Stomach smooth muscle (tissue), 2 donors: ENCODE results near the gene FAM13C.
A peak's percentile ranks its signal among the peaks of the same experiment; 100 is the strongest.

Experiments used
- H3K27ac ChIP-seq: one replicate; pipeline ENCODE4 v1.7.0; 2013; ENCODE audit warnings: mild to moderate bottlenecking, low read length, inconsistent platforms
- H3K27me3 ChIP-seq, 2 donors: one replicate each; pipeline ENCODE4 v1.7.0; 2013; ENCODE audit warnings: low read length in 2 of 2; ENCODE audit not compliant: insufficient read depth in 2 of 2, control insufficient read depth in 1 of 2
- H3K36me3 ChIP-seq, 2 donors: one replicate each; pipeline ENCODE4 v1.7.0; 2013; ENCODE audit warnings: low read length in 2 of 2; ENCODE audit not compliant: control insufficient read depth in 2 of 2, insufficient read depth in 2 of 2
- H3K4me1 ChIP-seq: one replicate; pipeline ENCODE4 v1.7.0; 2013; ENCODE audit warnings: low read length; ENCODE audit not compliant: control insufficient read depth, insufficient read depth
- H3K4me3 ChIP-seq, 2 donors: one replicate each; pipeline ENCODE4 v1.7.0; 2013; ENCODE audit warnings: low read length in 2 of 2
- H3K9ac ChIP-seq, 2 donors: one replicate each; pipeline ENCODE4 v1.7.0; 2013; ENCODE audit warnings: low read length in 2 of 2, mild to moderate bottlenecking in 1 of 2
- H3K9me3 ChIP-seq, 2 donors: one replicate each; pipeline ENCODE4 v1.7.0; 2013; ENCODE audit warnings: low read length in 2 of 2; ENCODE audit not compliant: control insufficient read depth in 2 of 2
- donor health status: healthy.
- donor health status: Pancreatic carcinoma.

Gene FAM13C

DNA sequence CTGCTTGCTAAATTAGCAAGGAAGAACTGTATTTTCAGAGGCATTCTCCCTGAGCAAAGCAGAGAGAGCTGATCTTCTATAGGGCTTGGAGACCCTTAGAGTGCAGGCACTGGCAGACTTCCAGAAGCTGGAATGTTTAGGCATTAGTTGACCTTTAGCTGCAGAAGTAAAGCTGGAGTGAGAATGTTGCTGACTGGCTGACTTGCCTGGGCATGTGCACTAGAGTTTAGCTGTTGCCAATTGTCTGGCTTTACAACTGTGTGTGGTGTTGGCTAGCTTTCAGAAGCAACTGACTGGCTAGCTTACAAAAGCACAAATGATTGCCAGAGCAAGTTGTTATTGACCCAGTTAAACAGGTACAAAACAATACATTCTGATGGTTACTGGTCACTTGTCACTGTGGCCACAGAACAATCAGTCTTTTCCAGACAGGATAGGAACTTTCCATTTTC lies 25.1 kb downstream of the FAM13C start:
- Histone ChIP-seq H3K4me1 (peaks cover 21% of the 10 kb centered on the region), H3K27me3 (no peaks in the 10 kb centered on the region), H3K4me3 (no peak overlapping the region), H3K27ac (peak overlapping the region; percentile 50), H3K36me3 (peaks cover 0 to 4% of the 10 kb centered on the region in 2 donors), H3K9ac (no peak overlapping the region), H3K9me3 (no peaks in the 10 kb centered on the region)

DNA sequence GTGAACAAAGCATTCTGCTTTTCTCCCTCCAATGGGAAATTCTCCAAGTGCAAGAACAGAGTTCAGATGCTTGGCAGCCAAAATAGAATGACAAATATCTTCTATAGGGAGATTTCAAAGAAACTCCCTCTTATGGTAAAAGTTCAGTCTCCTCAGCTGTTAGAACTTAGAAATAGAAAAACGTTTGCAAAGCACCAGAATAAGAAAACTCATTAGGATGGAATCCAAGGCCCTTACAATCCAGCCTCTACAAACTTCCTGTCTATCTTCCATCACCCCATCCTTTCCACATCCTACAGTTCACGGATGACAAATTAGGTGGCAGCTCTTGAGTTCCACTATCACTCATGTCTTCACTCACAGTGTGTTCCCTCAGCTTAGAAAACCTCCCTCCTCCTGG lies 25.7 kb downstream of the FAM13C start:
- Histone ChIP-seq H3K27ac (peak overlapping the region; percentile 50), H3K4me3 (no peak overlapping the region), H3K27me3 (no peaks in the 10 kb centered on the region), H3K36me3 (peaks cover 0 to 2% of the 10 kb centered on the region in 2 donors), H3K9ac (no peak overlapping the region), H3K4me1 (peaks cover 21% of the 10 kb centered on the region), H3K9me3 (no peaks in the 10 kb centered on the region)

- Histone ChIP-seq H3K4me3 (no peak overlapping the region), H3K4me1 (peaks cover 27% of the 10 kb centered on the region), H3K9ac (no peak overlapping the region), H3K9me3 (no peaks in the 10 kb centered on the region), H3K36me3 (no peaks in the 10 kb centered on the region), H3K27me3 (no peaks in the 10 kb centered on the region), H3K27ac (no peak overlapping the region)
Measured at GRCh38 chr10:59335497-59335896, 26.9 kb downstream of the FAM13C start.

GRCh38 chr10:59333701-59334100 lies 28.6 kb downstream of the FAM13C start:
- no peak overlapping the region for H3K27ac ChIP-seq

DNA sequence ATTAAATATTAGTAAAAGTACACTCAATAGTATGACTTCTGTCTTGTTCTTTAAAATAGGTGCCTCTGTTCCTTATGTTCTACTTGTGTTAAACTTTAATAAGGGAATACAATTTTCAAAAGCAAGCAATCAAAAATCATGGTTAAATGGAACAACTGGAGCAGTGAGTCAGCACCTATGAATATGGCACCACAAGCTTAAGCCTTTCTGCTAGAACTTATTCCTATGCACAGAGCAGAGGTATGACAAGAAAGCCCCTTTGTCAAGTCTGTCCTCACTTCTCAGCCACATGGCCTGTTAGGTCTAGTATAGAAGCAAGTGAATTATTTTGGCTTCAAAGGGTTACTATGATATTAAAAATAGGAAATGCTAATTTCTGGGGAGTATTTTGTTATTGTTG lies 29.8 kb downstream of the FAM13C start:
- Histone ChIP-seq H3K4me3 (no peak overlapping the region), H3K27me3 (no peaks in the 10 kb centered on the region), H3K9me3 (no peaks in the 10 kb centered on the region), H3K27ac (no peak overlapping the region), H3K4me1 (peaks cover 16% of the 10 kb centered on the region), H3K9ac (no peak overlapping the region), H3K36me3 (no peaks in the 10 kb centered on the region)

More at GRCh38 chr10:59333701-59334100, 28.6 kb downstream of the FAM13C start:
- no peak overlapping the region for H3K9ac ChIP-seq
- no peaks in the 10 kb centered on the region for H3K9me3 ChIP-seq
- H3K4me3 ChIP-seq: no peak overlapping the region
- H3K4me1 ChIP-seq: peaks cover 24% of the 10 kb centered on the region
- no peaks in the 10 kb centered on the region for H3K36me3 ChIP-seq
- H3K27me3 ChIP-seq: no peaks in the 10 kb centered on the region

DNA sequence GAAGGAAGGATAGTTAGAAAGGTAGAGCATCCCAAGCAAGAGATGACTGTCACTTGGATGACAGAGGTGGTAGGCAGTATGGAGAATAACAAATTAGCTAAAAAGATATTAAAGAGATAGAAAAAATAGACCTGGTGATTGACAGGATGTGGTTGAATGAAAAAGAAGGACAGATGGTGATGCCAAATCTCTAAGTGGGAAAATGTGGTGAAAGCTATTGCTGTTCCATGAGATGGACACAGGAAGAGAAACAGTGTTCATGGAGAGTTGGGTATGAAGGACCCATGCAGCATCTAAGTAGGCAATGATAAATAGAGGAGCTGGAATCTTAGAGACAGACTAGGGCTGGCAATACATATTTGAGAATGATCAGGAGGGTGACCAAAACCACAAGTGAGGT lies 30.7 kb downstream of the FAM13C start:
- H3K9ac ChIP-seq: no peak overlapping the region
- H3K27ac ChIP-seq: no peak overlapping the region
- no peaks in the 10 kb centered on the region for H3K9me3 ChIP-seq
- H3K4me3 ChIP-seq: no peak overlapping the region
- peaks cover 10% of the 10 kb centered on the region for H3K4me1 ChIP-seq
- no peaks in the 10 kb centered on the region for H3K27me3 ChIP-seq
- no peaks in the 10 kb centered on the region for H3K36me3 ChIP-seq

DNA sequence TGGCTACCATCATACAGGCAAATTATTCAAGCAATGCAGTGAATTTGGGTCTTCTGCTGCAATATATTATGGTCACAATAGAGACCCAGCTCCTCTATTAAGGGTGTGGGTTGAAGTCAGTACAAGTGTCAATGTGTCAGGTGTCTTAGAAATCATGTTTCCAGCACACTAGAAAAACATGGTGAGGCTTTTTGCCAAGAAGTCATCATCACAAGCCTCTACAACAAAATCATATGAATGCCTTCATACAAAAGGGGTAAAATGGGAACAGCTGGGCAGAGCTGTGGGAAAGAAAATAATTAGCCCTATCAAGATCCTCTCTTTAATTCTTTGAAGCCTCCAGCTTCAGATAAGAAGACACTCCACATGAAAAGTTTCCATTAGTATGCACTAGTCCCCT lies 37.2 kb downstream of the FAM13C start:
- peaks cover 3 to 15% of the 10 kb centered on the region in 2 donors for H3K36me3 ChIP-seq
- peaks cover 20% of the 10 kb centered on the region for H3K4me1 ChIP-seq
- peaks cover 0 to 2% of the 10 kb centered on the region in 2 donors for H3K9me3 ChIP-seq
- H3K27me3 ChIP-seq: no peaks in the 10 kb centered on the region
- H3K9ac ChIP-seq: no peak overlapping the region
- no peak overlapping the region for H3K27ac ChIP-seq
- H3K4me3 ChIP-seq: no peak overlapping the region

GRCh38 chr10:59324597-59324996 lies 37.8 kb downstream of the FAM13C start:
- Histone ChIP-seq H3K27me3 (no peaks in the 10 kb centered on the region), H3K4me1 (peaks cover 20% of the 10 kb centered on the region), H3K27ac (no peak overlapping the region), H3K4me3 (no peak overlapping the region), H3K36me3 (peaks cover 3 to 15% of the 10 kb centered on the region in 2 donors), H3K9ac (no peak overlapping the region), H3K9me3 (peaks cover 0 to 2% of the 10 kb centered on the region in 2 donors)

DNA sequence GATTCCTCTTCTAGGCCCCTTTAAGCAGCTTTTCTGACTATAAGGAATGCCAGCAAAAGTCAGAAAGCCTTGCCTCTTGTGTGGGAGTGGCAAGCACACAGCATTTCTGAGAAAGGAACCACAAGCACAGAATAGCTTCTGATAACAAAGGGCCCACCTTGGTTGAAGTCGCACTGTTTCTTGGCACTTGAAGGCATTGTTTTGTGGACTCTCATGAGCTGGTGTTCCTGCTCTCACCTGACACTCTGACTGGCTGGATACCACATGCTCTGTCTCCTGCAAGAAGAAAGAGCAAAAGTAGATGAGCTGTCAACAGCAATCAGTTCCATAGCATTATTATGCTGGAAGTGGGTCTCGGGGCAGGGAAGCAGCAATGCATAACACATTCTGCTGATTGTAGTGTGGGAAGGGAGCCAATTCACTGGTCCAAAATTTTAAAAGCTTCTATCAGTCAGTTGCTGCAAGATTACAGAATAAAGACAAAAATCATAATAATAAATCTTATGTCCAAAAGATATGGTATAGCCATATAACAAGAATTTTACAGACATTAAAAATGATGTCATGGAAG lies 38.4 kb downstream of the FAM13C start:
- Histone ChIP-seq H3K4me1 (peaks cover 20% of the 10 kb centered on the region), H3K9ac (no peak overlapping the region), H3K9me3 (peaks cover 0 to 2% of the 10 kb centered on the region in 2 donors), H3K27ac (peak overlapping the region; percentile 68), H3K36me3 (peaks cover 3 to 15% of the 10 kb centered on the region in 2 donors), H3K4me3 (no peak overlapping the region), H3K27me3 (no peaks in the 10 kb centered on the region)

- H3K4me1 ChIP-seq: peaks cover 20% of the 10 kb centered on the region
- H3K36me3 ChIP-seq: peaks cover 3 to 15% of the 10 kb centered on the region in 2 donors
- H3K27ac ChIP-seq: peak overlapping the region; percentile 68
- no peaks in the 10 kb centered on the region for H3K27me3 ChIP-seq
- H3K4me3 ChIP-seq: peak overlapping the region in 1 of 2 donors; percentile 44
- H3K9ac ChIP-seq: no peak overlapping the region
- H3K9me3 ChIP-seq: peaks cover 0 to 2% of the 10 kb centered on the region in 2 donors
Measured at GRCh38 chr10:59323036-59323459, 39.3 kb downstream of the FAM13C start.

- Histone ChIP-seq H3K4me3 (no peak overlapping the region), H3K27ac (no peak overlapping the region), H3K9ac (no peak overlapping the region), H3K9me3 (peaks cover 0 to 2% of the 10 kb centered on the region in 2 donors), H3K27me3 (no peaks in the 10 kb centered on the region), H3K4me1 (peaks cover 20% of the 10 kb centered on the region), H3K36me3 (peaks cover 3 to 15% of the 10 kb centered on the region in 2 donors)
Measured at GRCh38 chr10:59322131-59322530, 40.2 kb downstream of the FAM13C start.
